Limb (tissue), 2 donors: Measurements from ENCODE around the gene NCKAP1.
"Not testable (repeated sequence)": the region's sequence is repeated elsewhere in the genome, so short reads cannot be mapped to it uniquely, and the experiment has no call there.

Experiments used
- DNase-seq, 2 donors: peaks; one replicate each; pipeline ENCODE4 v3.0.0-alpha.2; 2016; ENCODE audit errors: extremely low spot score in 2 of 2

The NCKAP1 gene

GRCh38 chr2:182876653-182877052 is 161.6 kb downstream of the NCKAP1 start:
- DNase-seq: not testable (repeated sequence)

- no peak for DNase-seq
These were observed 168.0 kb downstream of the NCKAP1 start for GRCh38 chr2:182870227-182870626.

GRCh38 chr2:182868054-182868796 is 170.0 kb downstream of the NCKAP1 start:
- no peak for DNase-seq

- DNase-seq: no peak
These were observed 170.7 kb downstream of the NCKAP1 start for GRCh38 chr2:182867426-182868053.

- peak; percentile 61 to 82 for DNase-seq
These were observed 171.5 kb downstream of the NCKAP1 start, which contains the start of gene FRZB for GRCh38 chr2:182866461-182867406. TSS of gene FRZB (minus strand) at chr2:182866637. CDS start at chr2:182866552, 85 bp downstream.

GRCh38 chr2:182866095-182866460 is 172.2 kb downstream of the NCKAP1 start:
- DNase-seq: no peak

GRCh38 chr2:182864949-182865570 is 173.2 kb downstream of the NCKAP1 start:
- no peak for DNase-seq

- DNase-seq: no peak
These were observed 174.6 kb downstream of the NCKAP1 start for GRCh38 chr2:182863642-182864041.

- DNase-seq: no peak
These were observed 176.2 kb downstream of the NCKAP1 start for GRCh38 chr2:182862091-182862490.

- no peak for DNase-seq
These were observed 177.4 kb downstream of the NCKAP1 start for GRCh38 chr2:182860858-182861257.
